ENCODE results near the gene YWHAE. TPM values are rescaled to one million over a fixed set of nuclear protein-coding genes. Genes with fewer than 3 reads are reported as not detected.

YWHAE gene
- total RNA-seq, 2 donors from 2014 or later = 643 to 716 TPM

DNA sequence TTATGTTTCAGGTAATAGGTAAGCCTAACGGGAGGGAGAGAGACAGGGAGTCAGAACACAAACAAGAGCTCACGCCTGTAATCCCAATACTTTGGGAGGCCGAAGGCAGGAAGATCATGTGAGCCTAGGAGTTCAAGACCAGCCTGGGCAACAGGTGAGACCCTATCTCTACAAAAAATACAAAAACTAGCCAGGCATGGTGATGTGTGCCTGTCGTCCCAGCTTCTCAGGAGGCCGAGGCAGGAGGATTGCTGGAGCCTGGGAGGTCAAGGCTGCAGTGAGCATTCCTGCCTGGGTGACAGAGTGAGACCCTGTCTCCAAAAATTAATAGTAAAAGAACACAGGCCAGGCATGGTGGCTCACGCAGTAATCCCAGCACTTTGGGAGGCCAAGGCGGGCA lies 27.4 kb downstream of the YWHAE start:
- Histone ChIP-seq H3K9me3 (no peaks in the 10 kb centered on the region), H3K27ac (no peak overlapping the region), H3K4me1 (replicated peaks) (peaks cover 35% of the 10 kb centered on the region), H3K27me3 (replicated peaks; ENCODE audit: insufficient read depth) (no peaks in the 10 kb centered on the region), H3K36me3 (no peaks in the 10 kb centered on the region), H3K4me3 (no peak overlapping the region)
- intact Hi-C loops (cut with DNase I) = no loop called here
- TF ChIP-seq POLR2A (IDR thresholded peaks at IDR 0.05) (no peak), POLR2AphosphoS5 (IDR thresholded peaks at IDR 0.05) (no peak)
- TF ChIP-seq, protein P1, sequence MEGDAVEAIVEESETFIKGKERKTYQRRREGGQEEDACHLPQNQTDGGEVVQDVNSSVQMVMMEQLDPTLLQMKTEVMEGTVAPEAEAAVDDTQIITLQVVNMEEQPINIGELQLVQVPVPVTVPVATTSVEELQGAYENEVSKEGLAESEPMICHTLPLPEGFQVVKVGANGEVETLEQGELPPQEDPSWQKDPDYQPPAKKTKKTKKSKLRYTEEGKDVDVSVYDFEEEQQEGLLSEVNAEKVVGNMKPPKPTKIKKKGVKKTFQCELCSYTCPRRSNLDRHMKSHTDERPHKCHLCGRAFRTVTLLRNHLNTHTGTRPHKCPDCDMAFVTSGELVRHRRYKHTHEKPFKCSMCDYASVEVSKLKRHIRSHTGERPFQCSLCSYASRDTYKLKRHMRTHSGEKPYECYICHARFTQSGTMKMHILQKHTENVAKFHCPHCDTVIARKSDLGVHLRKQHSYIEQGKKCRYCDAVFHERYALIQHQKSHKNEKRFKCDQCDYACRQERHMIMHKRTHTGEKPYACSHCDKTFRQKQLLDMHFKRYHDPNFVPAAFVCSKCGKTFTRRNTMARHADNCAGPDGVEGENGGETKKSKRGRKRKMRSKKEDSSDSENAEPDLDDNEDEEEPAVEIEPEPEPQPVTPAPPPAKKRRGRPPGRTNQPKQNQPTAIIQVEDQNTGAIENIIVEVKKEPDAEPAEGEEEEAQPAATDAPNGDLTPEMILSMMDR (IDR thresholded peaks at IDR 0.05) = no peak
- DNase-seq (ENCODE audit: low spot score) = no peak
- 80% methylated on average over 7 of the region's 7 CpGs for WGBS

DNA sequence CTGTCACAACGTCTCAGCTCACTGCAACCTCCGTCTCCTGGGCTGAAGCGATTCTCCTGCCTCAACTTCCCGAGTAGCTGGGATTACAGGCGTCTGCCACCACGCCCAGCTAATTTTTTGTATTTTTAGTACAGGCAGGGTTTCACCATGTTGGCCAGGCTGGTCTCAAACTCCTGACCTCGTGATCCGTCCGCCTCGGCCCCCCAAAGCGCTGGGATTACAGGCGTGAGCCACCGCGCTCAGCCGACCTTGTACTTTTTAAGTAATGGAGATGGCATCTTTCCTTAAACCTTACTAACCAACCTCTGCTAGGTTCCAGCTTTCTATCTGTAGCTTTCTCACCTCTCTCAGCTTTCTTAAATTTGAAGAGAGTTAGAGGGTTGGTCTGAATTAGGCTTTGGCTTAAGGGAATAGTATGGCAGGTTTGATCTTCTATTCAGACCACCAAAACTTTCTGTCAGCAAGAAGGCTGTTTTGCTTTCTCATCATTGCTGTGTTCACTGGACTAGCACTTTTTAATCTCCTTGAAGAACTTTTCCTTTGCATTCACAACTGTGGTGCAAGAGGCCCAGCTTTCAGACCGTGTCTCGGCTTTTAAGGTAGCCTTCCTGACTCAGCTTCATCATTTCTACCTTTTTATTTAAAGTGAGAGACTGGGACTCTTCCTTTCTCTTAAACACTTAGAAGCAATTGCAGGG lies 28.0 kb downstream of the YWHAE start:
- WGBS = 77% methylated on average over 17 of the region's 17 CpGs
- no peak for DNase-seq (ENCODE audit: low spot score)
- Histone ChIP-seq H3K4me3 (no peak overlapping the region), H3K9me3 (no peaks in the 10 kb centered on the region), H3K36me3 (no peaks in the 10 kb centered on the region), H3K27ac (no peak overlapping the region), H3K4me1 (replicated peaks) (peaks cover 35% of the 10 kb centered on the region), H3K27me3 (replicated peaks; ENCODE audit: insufficient read depth) (no peaks in the 10 kb centered on the region)
- TF ChIP-seq POLR2AphosphoS5 (IDR thresholded peaks at IDR 0.05) (no peak), POLR2A (IDR thresholded peaks at IDR 0.05) (no peak)
- TF ChIP-seq, protein P1 (IDR thresholded peaks at IDR 0.05) = no peak
- intact Hi-C loops (cut with DNase I) = no loop called here

DNA sequence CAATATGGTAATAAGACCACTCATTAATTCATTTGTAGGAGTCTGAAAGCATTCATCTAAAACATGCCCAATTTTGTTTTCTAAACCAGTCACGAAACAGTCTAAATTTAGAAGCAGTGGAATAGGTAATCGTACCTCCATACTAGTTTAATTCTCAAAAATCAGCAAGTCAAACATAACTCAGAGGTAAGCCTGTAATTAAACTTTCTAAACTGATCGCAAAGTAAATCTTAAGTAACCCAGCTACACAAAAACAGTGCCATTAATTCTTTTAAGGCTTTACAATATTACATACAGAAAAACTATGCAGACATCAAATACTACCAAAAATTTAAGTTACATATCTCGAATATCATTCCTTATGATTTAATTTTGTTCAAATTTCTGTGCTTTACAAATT lies 31.4 kb downstream of the YWHAE start:
- Histone ChIP-seq H3K4me3 (no peak overlapping the region), H3K27me3 (replicated peaks; ENCODE audit: insufficient read depth) (no peaks in the 10 kb centered on the region), H3K27ac (no peak overlapping the region), H3K4me1 (replicated peaks) (peaks cover 6% of the 10 kb centered on the region), H3K36me3 (no peaks in the 10 kb centered on the region), H3K9me3 (no peaks in the 10 kb centered on the region)
- no peak for DNase-seq (ENCODE audit: low spot score)
- intact Hi-C loops (cut with DNase I) = loop anchor here (5.0 kb wide), 2 partner anchors 89 to 149 kb away; partner anchors contain the start of genes CRK and INPP5K
- TF ChIP-seq, protein P1 (IDR thresholded peaks at IDR 0.05) = no peak
- no peak for TF ChIP-seq POLR2A (IDR thresholded peaks at IDR 0.05)
- WGBS = 62% methylated on average over 4 of the region's 4 CpGs

DNA sequence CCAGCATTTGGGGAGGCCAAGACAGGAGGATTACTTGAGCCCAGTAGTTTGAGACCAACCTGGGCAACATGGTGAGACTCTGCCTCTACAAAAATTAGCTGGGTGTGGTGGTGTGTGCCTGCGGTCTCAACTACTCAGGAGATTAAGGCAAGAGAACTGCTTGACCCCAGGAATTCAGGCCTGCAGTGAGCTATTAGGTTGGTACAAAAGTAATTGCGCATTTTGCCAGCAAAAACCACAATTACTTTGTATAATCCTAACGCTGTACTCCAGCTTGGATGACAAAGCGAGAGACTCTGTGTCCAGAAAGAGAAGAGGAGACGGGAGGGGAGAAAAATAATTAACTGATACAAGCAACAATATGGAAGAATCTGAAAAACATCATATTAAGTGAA lies 32.7 kb downstream of the YWHAE start:
- no peaks in the 10 kb centered on the region for H3K27me3 ChIP-seq (replicated peaks; ENCODE audit: insufficient read depth)
- TF ChIP-seq POLR2A (IDR thresholded peaks at IDR 0.05) = no peak
- no peak for TF ChIP-seq POLR2AphosphoS5 (IDR thresholded peaks at IDR 0.05)
- TF ChIP-seq, protein P1 (IDR thresholded peaks at IDR 0.05) = no peak
- no peak overlapping the region for H3K27ac ChIP-seq

DNA sequence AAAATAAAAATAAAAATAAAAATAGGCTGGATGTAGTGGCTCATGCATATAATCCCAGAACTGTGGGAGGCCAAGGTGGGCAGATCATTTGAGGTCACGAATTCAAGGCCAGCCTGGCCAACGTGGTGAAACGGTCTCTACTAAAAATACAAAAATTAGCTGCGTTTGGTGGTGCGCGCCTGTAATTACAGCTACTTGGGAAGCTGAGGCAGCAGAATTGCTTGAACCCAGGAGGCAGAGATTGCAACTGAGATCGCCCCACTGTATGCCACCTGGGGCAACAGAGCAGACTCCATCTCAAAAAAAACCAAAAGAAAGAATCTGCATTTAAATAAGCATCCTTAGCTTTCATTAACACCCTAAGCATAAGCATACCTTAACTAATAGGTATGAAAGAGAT lies 33.8 kb downstream of the YWHAE start:
- TF ChIP-seq, protein P1 (IDR thresholded peaks at IDR 0.05) = no peak
- no peak for TF ChIP-seq POLR2A (IDR thresholded peaks at IDR 0.05)
- TF ChIP-seq POLR2AphosphoS5 (IDR thresholded peaks at IDR 0.05) = no peak
- intact Hi-C loops (cut with DNase I) = loop anchor here (5.0 kb wide), 2 partner anchors 91 to 151 kb away; partner anchors contain the start of genes CRK and INPP5K
- Histone ChIP-seq H3K36me3 (no peaks in the 10 kb centered on the region), H3K27me3 (replicated peaks; ENCODE audit: insufficient read depth) (no peaks in the 10 kb centered on the region), H3K27ac (no peak overlapping the region), H3K4me3 (no peak overlapping the region), H3K9me3 (no peaks in the 10 kb centered on the region), H3K4me1 (replicated peaks) (peaks cover 10% of the 10 kb centered on the region)
- 90% methylated on average over 7 of the region's 7 CpGs for WGBS
- DNase-seq (ENCODE audit: low spot score) = no peak

More for the DNA sequence above, 32.7 kb downstream of the YWHAE start:
- no peak for DNase-seq (ENCODE audit: low spot score)
- Histone ChIP-seq H3K36me3 (no peaks in the 10 kb centered on the region), H3K4me1 (replicated peaks) (peaks cover 5% of the 10 kb centered on the region), H3K9me3 (no peaks in the 10 kb centered on the region), H3K4me3 (no peak overlapping the region)
- intact Hi-C loops (cut with DNase I) = loop anchor here (5.0 kb wide), 2 partner anchors 90 to 150 kb away; partner anchors contain the start of genes CRK and INPP5K
- WGBS = 66% methylated on average over 5 of the region's 5 CpGs
